ENCODE results near the gene C7orf33. TPM values are rescaled to one million over a fixed set of nuclear protein-coding genes. Genes with fewer than 3 reads are reported as not detected.

C7orf33 gene
- total RNA-seq, 2 experiments from 2014 or later = not detected

DNA sequence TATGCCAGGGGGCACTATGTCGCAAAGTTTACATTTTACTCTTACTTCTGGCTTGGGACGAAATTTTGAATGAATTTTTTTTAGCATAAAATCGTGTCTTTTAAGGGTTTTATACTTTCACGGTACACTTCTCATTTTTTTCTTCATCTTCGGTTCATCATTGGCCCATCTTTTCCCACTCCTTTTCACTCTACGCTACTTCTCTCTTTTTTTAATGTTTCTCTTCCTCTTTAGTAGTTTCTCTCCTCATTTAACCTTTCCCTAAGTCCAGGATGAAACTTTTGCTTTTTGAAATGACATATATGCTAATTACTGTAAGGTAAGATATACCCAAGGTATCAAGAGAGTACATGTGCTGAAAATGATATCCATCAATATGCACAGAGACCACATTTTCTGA, 39.5 kb downstream of the C7orf33 start:
- peaks cover 26% of the 10 kb centered on the region for H3K4me1 Mint-ChIP-seq
- H3K27me3 Mint-ChIP-seq = peaks cover 11% of the 10 kb centered on the region

DNA sequence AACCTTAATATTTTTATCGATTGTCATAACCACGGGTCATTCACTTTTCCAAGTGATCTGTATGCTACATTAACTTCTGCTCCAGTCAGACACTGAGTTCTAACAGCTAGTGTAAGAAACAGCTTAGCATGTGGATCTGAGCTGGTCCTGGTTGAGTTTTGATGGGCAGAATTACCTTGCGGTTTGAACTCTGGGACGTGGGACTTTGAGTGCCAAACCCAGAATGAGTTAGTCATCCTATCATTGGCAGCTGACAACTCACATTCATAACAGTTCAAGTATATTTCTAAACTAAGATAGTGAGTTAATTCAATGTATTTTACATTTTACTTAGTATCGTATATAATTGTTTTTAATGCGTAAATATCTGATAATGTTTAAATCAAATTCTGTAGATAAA, 43.2 kb downstream of the C7orf33 start:
- H3K27me3 Mint-ChIP-seq = peaks cover 7% of the 10 kb centered on the region
- H3K9me3 Mint-ChIP-seq = peaks cover 3% of the 10 kb centered on the region
- peaks cover 11% of the 10 kb centered on the region for H3K4me1 Mint-ChIP-seq
- no peak for DNase-seq
- no peak overlapping the region for H3K4me3 Mint-ChIP-seq
- no peak overlapping the region for H3K27ac Mint-ChIP-seq
- no peaks in the 10 kb centered on the region for H3K36me3 Mint-ChIP-seq

More for the DNA sequence above, 39.5 kb downstream of the C7orf33 start:
- H3K4me3 Mint-ChIP-seq = no peak overlapping the region
- peaks cover 3% of the 10 kb centered on the region for H3K9me3 Mint-ChIP-seq
- no peak for DNase-seq
- no peak overlapping the region for H3K27ac Mint-ChIP-seq
- no peaks in the 10 kb centered on the region for H3K36me3 Mint-ChIP-seq

DNA sequence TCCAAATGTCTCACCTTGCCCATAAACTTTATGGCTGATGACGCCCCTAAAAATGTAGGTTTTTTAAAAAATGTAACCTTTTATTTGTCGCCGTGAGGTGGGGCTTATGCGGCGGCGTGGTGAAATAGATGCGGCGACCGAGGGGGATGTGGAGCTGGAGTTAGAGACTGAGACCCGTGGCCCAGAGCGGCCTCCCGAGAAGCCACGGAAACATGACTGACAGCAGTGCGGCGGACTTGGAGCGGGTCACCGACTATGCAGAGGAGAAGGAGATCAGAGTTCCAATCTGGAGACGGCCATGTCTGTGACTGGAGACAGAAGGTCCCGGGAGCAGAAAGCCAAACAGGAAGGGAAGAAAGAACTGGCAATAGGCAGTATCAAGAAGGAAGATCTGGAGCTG, 46.5 kb downstream of the C7orf33 start:
- Mint-ChIP-seq H3K9me3 (peaks cover 4% of the 10 kb centered on the region), H3K27ac (no peak overlapping the region), H3K27me3 (no peaks in the 10 kb centered on the region), H3K36me3 (no peaks in the 10 kb centered on the region), H3K4me3 (no peak overlapping the region), H3K4me1 (peaks cover 9% of the 10 kb centered on the region)
- no peak for DNase-seq

DNA sequence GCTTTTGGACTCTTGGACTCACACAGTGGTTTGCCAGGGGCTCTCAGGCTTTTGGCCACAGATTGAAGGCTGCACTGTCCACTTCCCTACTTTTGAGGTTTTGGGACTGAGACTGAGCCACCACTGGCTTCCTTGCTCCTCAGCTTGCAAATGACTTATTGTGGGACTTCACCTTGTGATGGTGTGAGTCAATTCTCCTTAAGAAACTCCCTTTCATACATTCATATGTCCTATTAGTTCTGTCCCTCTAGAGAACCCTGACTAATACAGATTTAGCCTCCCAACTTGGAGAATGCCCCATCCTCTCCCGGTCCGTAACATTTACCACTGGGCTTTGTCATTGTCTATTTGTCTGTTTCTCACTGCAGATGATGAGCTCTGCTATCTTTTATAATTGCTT, 55.3 kb downstream of the C7orf33 start:
- H3K36me3 Mint-ChIP-seq = no peaks in the 10 kb centered on the region

DNA sequence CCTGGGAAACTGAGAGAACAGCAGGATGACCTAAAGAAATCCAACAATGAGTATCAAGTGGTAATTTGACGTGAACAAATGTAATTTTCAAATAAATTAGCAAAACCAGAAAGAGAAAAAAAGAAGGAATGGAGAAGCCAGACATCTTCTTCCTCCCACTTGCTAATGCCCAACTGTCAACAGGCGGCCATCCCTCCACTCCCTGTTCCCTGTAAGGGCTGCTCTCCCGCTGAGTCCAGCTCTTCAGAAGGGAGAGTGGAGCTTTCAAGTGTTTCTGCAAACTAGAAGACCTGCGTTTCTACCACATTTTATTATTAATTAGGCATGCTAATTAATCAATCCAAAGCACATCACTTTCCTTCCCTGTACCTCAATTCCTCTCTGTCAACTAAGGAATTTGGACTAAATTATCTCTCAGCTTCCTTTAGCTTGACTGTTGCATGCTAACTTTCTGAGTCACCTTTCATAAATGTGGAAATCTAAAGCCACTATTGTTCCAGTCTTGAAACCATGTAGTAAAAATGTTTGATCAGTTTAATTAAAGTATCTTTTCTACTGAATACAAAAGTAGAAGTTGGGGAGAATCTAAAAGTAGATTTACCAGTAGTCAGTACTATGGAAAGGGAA, 59.8 kb downstream of the C7orf33 start:
- Mint-ChIP-seq H3K4me3 (no peak overlapping the region), H3K9me3 (no peaks in the 10 kb centered on the region), H3K27ac (no peak overlapping the region), H3K4me1 (no peaks in the 10 kb centered on the region), H3K27me3 (no peaks in the 10 kb centered on the region), H3K36me3 (no peaks in the 10 kb centered on the region)
- no peak for DNase-seq

More for the DNA sequence above, 55.3 kb downstream of the C7orf33 start:
- Mint-ChIP-seq H3K27ac (no peak overlapping the region), H3K4me1 (no peaks in the 10 kb centered on the region), H3K9me3 (no peaks in the 10 kb centered on the region), H3K4me3 (no peak overlapping the region), H3K27me3 (no peaks in the 10 kb centered on the region)
- no peak for DNase-seq

DNA sequence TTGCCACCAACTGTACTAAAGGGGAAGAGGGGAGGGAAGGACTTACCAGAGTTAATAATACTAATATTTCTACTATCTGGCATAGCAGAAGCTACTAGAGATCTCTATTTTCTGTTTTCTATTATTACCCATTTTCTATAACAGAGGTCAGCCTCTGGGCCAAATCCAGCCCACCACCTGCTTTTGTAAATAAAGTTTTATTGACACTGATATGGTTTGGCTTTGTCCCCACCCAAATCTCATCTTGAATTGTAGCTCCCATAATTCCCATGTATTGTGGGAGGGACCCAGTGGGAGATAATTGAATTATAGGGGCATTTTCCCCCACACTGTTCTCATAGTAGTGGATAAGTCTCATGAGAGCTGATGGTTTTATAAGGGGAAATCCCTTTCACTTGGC, 62.2 kb downstream of the C7orf33 start:
- no peak for DNase-seq
- H3K27ac Mint-ChIP-seq = no peak overlapping the region
- H3K36me3 Mint-ChIP-seq = no peaks in the 10 kb centered on the region
- no peaks in the 10 kb centered on the region for H3K4me1 Mint-ChIP-seq
- no peaks in the 10 kb centered on the region for H3K9me3 Mint-ChIP-seq
- no peaks in the 10 kb centered on the region for H3K27me3 Mint-ChIP-seq
- no peak overlapping the region for H3K4me3 Mint-ChIP-seq

DNA sequence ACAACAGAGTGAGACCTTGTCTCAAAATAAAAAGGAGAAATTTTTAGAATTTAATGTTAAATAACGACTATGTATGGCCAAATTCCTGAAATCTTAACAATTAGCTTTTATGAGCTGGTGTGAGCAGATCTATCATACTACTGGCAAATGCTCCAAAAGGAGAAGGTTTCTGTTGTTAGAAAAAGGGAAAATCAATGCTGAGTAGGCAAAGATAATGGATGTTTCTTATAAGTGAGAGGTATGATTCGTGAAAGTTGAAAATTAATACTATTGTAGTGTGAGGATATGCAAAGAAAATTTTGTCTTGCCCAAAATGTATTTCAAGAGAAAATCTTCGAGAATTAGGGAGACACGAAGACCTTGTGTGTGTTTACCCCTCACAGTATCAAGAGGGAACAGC, 67.4 kb downstream of the C7orf33 start:
- H3K9me3 Mint-ChIP-seq = no peaks in the 10 kb centered on the region
- H3K4me3 Mint-ChIP-seq = no peak overlapping the region
- no peak for DNase-seq
- H3K27me3 Mint-ChIP-seq = no peaks in the 10 kb centered on the region
- H3K4me1 Mint-ChIP-seq = peaks cover 2% of the 10 kb centered on the region
- no peaks in the 10 kb centered on the region for H3K36me3 Mint-ChIP-seq
- no peak overlapping the region for H3K27ac Mint-ChIP-seq

DNA sequence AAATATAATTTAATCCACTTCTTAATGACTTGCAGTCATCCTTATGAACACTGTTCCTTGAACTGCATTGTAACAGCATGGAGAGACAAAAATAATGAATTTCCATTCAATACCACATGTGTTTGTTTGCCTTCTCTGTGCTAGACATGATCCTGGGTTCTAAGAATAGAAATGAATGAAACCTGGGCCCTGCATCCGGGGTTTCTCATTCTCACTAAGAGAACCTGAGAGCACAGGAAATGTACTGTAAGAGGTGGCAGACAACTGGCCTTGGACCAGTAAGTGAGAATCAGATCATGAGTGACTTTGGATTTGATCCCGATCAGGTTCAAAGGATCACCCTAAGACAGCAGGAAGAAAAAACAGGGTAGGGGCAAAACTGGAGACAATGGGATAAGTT, 70.9 kb downstream of the C7orf33 start:
- H3K27ac Mint-ChIP-seq = no peak overlapping the region
- H3K4me3 Mint-ChIP-seq = no peak overlapping the region
- peaks cover 3% of the 10 kb centered on the region for H3K4me1 Mint-ChIP-seq
- H3K36me3 Mint-ChIP-seq = no peaks in the 10 kb centered on the region
- no peak for DNase-seq
- H3K27me3 Mint-ChIP-seq = no peaks in the 10 kb centered on the region
- H3K9me3 Mint-ChIP-seq = no peaks in the 10 kb centered on the region

DNA sequence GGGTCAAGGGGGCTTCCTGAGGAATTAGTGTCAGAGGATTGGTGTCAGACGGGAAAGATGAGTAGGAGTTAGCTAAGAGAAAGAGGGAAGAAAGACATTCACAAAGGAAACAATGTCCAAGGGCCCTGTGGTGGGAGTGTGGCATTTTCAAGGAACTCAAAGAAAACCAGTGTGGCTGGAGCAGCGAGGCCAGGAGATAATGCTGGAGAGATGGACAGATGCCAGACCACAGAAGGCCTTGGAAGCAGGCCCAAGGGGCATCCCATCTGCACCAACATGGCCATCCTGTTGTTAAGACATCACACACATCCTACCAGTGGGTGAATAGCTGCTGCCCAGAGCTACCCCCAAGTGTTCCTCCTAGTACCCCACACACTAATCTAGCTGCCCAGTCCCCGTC, 72.1 kb downstream of the C7orf33 start:
- no peak for DNase-seq
- peaks cover 5% of the 10 kb centered on the region for H3K4me1 Mint-ChIP-seq
- peaks cover 2% of the 10 kb centered on the region for H3K9me3 Mint-ChIP-seq
- no peaks in the 10 kb centered on the region for H3K36me3 Mint-ChIP-seq
- no peak overlapping the region for H3K4me3 Mint-ChIP-seq
- no peak overlapping the region for H3K27ac Mint-ChIP-seq
- no peaks in the 10 kb centered on the region for H3K27me3 Mint-ChIP-seq

DNA sequence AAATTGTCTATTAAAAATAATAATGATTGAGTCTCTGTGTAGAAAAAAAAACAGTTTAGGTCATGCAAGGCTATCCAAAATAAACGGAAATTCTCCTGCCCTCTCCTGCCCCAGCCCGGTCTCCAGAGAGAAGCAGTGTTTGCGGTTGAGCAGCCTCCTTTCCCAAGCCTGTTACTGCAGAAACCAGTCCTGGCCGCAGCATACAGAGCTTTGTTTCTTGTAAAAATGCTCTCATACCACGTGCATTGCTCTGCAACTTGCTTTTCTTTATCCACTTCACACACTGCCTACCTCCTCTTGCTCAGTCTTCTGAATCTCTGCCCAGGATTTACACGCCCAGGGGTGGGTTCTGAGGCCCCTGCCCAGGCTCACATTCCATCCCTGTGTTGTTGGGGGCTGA, 73.8 kb downstream of the C7orf33 start:
- Mint-ChIP-seq H3K4me3 (no peak overlapping the region), H3K36me3 (peaks cover 2% of the 10 kb centered on the region), H3K27ac (no peak overlapping the region), H3K9me3 (peaks cover 5% of the 10 kb centered on the region), H3K27me3 (no peaks in the 10 kb centered on the region), H3K4me1 (peaks cover 5% of the 10 kb centered on the region)
- DNase-seq = no peak

DNA sequence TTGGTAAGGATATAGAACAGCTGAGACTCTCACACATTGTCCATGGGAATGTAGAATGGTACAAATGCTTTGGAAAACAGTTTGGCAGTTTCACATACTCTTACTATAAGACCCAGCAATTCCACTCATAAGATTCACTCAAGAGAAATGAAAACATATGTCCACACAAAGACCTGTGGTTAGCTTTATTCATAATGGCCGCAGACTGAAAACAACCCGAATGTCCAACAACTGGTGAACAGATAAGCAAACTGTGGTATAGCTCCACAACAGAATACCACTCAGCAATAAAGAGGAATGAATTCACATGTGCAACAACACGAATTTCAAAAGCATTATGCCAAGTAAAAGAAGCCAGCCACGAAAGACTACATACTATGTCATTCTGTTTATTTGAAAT, 74.7 kb downstream of the C7orf33 start:
- no peak overlapping the region for H3K27ac Mint-ChIP-seq
- H3K4me1 Mint-ChIP-seq = peaks cover 5% of the 10 kb centered on the region
- peaks cover 5% of the 10 kb centered on the region for H3K9me3 Mint-ChIP-seq
- H3K27me3 Mint-ChIP-seq = no peaks in the 10 kb centered on the region
- H3K36me3 Mint-ChIP-seq = peaks cover 2% of the 10 kb centered on the region
- no peak for DNase-seq
- no peak overlapping the region for H3K4me3 Mint-ChIP-seq

Other genes with a start within 250 kb of the C7orf33 start
- gene CUL1, start 108.1 kb downstream of the C7orf33 start, total RNA-seq = 10 to 100 TPM; 72.7 to 75.3 TPM

Data from activated naive CD8-positive, alpha-beta T cell treated with anti-CD3 and anti-CD28 coated beads for 36 hours (primary cell).